ENCODE results near the gene MDK. TPM values are rescaled to one million over a fixed set of nuclear protein-coding genes. Genes with fewer than 3 reads are reported as not detected.
"Not testable (repeated sequence)": the region's sequence is repeated elsewhere in the genome, so short reads cannot be mapped to it uniquely, and the experiment has no call there.

Gene MDK
- total RNA-seq, 2 donors from 2014 or later: 2.6 to 3.7 TPM

GRCh38 chr11:46376258-46377050 is 5.0 kb upstream of the MDK start:
- DNase-seq: no peak
- peaks cover 9% of the 10 kb centered on the region for H3K36me3 Mint-ChIP-seq (ENCODE audit: low read depth)
- H3K27ac Mint-ChIP-seq: no peak overlapping the region
- H3K9me3 ChIP-seq (ENCODE audit: control insufficient read depth, low read length, poor library complexity, severe bottlenecking): no peaks in the 10 kb centered on the region
- no peak overlapping the region for H3K4me3 Mint-ChIP-seq
- ATAC-seq: no peak
- no peaks in the 10 kb centered on the region for H3K27me3 Mint-ChIP-seq
- peaks cover 7% of the 10 kb centered on the region for H3K4me1 Mint-ChIP-seq

- Mint-ChIP-seq H3K4me3 (no peak overlapping the region), H3K4me1 (peaks cover 11% of the 10 kb centered on the region), H3K36me3 (ENCODE audit: low read depth) (peaks cover 9% of the 10 kb centered on the region), H3K27me3 (no peaks in the 10 kb centered on the region), H3K27ac (no peak overlapping the region)
- ATAC-seq (no peak), DNase-seq (no peak)
- no peaks in the 10 kb centered on the region for H3K9me3 ChIP-seq (ENCODE audit: control insufficient read depth, low read length, poor library complexity, severe bottlenecking)
Observed at GRCh38 chr11:46377290-46377689, 4.2 kb upstream of the MDK start.

DNA sequence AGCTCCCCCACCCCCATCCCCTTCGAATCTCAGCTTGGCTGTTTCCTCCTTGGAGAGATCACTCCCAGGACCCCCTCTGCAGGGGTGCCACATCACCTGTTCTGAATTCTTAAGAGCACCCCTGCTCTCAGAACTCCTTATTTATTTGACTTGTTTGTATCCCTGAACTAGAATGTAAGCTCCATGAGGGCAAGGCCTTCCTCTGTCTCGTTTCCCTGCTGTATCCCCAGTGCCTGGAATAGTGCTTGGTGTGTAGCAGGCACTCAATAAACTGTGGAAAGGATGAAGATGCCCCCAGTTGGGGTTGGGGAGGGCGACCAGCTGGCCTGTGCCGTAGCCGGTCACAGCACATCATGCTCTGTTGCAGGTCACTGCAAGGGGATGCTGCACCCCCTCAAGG is 3.6 kb upstream of the MDK start:
- H3K36me3 Mint-ChIP-seq (ENCODE audit: low read depth): peaks cover 9% of the 10 kb centered on the region
- ATAC-seq: no peak
- no peak overlapping the region for H3K4me3 Mint-ChIP-seq
- no peaks in the 10 kb centered on the region for H3K9me3 ChIP-seq (ENCODE audit: control insufficient read depth, low read length, poor library complexity, severe bottlenecking)
- no peak for DNase-seq
- no peaks in the 10 kb centered on the region for H3K27me3 Mint-ChIP-seq
- peak overlapping the region; percentile 47 for H3K27ac Mint-ChIP-seq
- peaks cover 11% of the 10 kb centered on the region for H3K4me1 Mint-ChIP-seq

GRCh38 chr11:46378296-46378695 is 3.2 kb upstream of the MDK start:
- peaks cover 9% of the 10 kb centered on the region for H3K36me3 Mint-ChIP-seq (ENCODE audit: low read depth)
- H3K4me3 Mint-ChIP-seq: no peak overlapping the region

DNA sequence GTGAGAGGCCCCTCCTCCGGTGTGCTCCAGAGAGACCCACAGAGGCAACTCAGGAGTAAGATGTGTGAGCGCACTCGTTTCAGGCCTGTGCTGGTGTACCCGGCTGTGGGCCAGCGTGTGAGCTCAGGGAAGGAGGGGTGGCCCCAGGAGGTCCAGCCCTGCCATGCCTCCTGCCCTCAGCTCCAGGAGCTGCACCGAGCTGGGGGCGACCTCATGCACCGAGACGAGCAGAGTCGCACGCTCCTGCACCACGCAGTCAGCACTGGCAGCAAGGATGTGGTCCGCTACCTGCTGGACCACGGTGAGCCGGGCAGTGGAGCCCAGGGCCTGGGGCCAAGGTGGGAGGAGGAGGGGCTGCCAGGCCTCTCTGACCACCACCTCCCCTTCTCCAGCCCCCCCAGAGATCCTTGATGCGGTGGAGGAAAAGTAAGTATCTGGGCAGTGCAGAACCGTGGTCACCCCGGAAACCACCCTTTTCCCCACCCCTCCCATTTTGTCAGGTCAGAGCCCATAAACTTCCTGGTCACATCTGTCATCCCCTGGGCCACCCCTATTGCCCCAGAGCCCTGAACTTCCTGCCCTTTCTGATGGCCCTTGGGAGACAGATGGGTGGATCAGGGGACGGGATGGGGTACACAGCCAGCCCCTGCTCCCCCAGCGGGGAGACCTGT is 2.5 kb upstream of the MDK start:
- no peaks in the 10 kb centered on the region for H3K9me3 ChIP-seq (ENCODE audit: control insufficient read depth, low read length, poor library complexity, severe bottlenecking)
- Mint-ChIP-seq H3K27ac (peak overlapping the region; percentile 39), H3K36me3 (ENCODE audit: low read depth) (peaks cover 9% of the 10 kb centered on the region), H3K4me1 (peaks cover 14% of the 10 kb centered on the region), H3K4me3 (peak overlapping the region; percentile 77), H3K27me3 (no peaks in the 10 kb centered on the region)
- ATAC-seq (no peak), DNase-seq (no peak)

More at GRCh38 chr11:46378296-46378695, 3.2 kb upstream of the MDK start:
- no peaks in the 10 kb centered on the region for H3K27me3 Mint-ChIP-seq
- H3K4me1 Mint-ChIP-seq: peaks cover 11% of the 10 kb centered on the region
- DNase-seq (no peak), ATAC-seq (no peak)
- H3K27ac Mint-ChIP-seq: peak overlapping the region; percentile 47
- no peaks in the 10 kb centered on the region for H3K9me3 ChIP-seq (ENCODE audit: control insufficient read depth, low read length, poor library complexity, severe bottlenecking)

DNA sequence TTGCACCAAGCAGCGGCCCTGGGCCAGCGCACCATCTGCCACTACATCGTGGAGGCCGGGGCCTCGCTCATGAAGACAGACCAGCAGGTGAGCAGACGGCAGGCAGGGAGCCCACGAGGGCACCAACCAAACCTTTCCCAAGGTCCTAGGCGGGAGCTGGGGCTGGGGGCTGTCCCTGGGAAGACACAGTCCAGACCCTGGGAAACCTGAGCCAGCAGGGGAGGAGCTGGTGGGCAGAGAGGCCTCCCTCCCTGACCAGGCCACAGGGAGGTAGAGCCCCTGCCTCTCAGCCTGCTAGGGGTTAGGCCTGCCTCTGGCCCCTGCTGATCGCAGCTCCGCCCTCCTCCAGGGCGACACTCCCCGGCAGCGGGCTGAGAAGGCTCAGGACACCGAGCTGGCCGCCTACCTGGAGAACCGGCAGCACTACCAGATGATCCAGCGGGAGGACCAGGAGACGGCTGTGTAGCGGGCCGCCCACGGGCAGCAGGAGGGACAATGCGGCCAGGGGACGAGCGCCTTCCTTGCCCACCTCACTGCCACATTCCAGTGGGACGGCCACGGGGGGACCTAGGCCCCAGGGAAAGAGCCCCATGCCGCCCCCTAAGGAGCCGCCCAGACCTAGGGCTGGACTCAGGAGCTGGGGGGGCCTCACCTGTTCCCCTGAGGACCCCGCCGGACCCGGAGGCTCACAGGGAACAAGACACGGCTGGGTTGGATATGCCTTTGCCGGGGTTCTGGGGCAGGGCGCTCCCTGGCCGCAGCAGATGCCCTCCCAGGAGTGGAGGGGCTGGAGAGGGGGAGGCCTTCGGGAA is 1.8 kb upstream of the MDK start:
- H3K27ac Mint-ChIP-seq: peak overlapping the region; percentile 39

GRCh38 chr11:46380340-46381047 is 975 bp upstream of the MDK start:
- Mint-ChIP-seq H3K27ac (no peak overlapping the region), H3K4me3 (peak overlapping the region; percentile 88), H3K4me1 (peaks cover 15% of the 10 kb centered on the region), H3K36me3 (ENCODE audit: low read depth) (peaks cover 7% of the 10 kb centered on the region), H3K27me3 (peaks cover 10% of the 10 kb centered on the region)
- DNase-seq: peak in 2 of 3 donors; percentile 36 to 50
- no peaks in the 10 kb centered on the region for H3K9me3 ChIP-seq (ENCODE audit: control insufficient read depth, low read length, poor library complexity, severe bottlenecking)
- peak; percentile 55 for ATAC-seq

More for the DNA sequence above, 1.8 kb upstream of the MDK start:
- H3K36me3 Mint-ChIP-seq (ENCODE audit: low read depth); ATAC-seq; H3K9me3 ChIP-seq (ENCODE audit: control insufficient read depth, low read length, poor library complexity, severe bottlenecking); H3K27me3 Mint-ChIP-seq; DNase-seq: not testable (repeated sequence)
- peak overlapping the region; percentile 88 for H3K4me3 Mint-ChIP-seq
- H3K4me1 Mint-ChIP-seq: peaks cover 14% of the 10 kb centered on the region

DNA sequence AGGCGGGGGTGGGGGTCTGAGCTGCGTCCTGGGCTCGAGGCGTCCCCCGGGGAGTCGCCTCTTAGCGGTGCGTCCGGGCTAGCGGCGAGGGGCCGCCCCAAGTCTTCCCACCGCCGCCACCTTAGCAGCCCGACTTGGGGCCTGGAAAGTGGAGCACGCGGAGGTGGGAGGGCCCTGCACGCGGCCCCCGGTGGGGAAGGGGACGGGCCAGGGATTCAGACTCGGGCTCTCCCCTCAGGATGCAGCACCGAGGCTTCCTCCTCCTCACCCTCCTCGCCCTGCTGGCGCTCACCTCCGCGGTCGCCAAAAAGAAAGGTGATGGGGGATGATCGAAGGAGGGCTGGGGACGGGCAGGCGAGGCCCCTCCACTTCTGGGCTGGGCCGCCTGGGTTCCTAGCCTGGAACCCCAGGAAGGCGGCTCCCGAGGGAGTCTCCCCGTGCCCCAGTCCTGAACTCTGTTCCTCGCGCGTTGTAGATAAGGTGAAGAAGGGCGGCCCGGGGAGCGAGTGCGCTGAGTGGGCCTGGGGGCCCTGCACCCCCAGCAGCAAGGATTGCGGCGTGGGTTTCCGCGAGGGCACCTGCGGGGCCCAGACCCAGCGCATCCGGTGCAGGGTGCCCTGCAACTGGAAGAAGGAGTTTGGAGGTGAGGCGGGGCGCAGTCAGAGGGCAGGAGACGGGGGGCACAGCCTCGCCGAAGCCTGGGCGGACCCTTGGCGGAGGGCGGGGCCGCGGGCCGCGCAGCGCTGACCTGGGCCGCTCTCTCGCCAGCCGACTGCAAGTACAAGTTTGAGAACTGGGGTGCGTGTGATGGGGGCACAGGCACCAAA is 563 bp downstream of the MDK start:
- H3K36me3 Mint-ChIP-seq (ENCODE audit: low read depth): peaks cover 9% of the 10 kb centered on the region
- H3K4me1 Mint-ChIP-seq: peaks cover 18% of the 10 kb centered on the region
- H3K27me3 Mint-ChIP-seq: peaks cover 24% of the 10 kb centered on the region
- DNase-seq (no peak), ATAC-seq (peak; percentile 26)
- H3K27ac Mint-ChIP-seq: no peak overlapping the region
- peak overlapping the region; percentile 88 for H3K4me3 Mint-ChIP-seq
- no peaks in the 10 kb centered on the region for H3K9me3 ChIP-seq (ENCODE audit: control insufficient read depth, low read length, poor library complexity, severe bottlenecking)

GRCh38 chr11:46382646-46383403 is 1.4 kb downstream of the MDK start:
- DNase-seq: no peak
- peaks cover 32% of the 10 kb centered on the region for H3K27me3 Mint-ChIP-seq
- ATAC-seq: no peak
- H3K9me3 ChIP-seq (ENCODE audit: control insufficient read depth, low read length, poor library complexity, severe bottlenecking): no peaks in the 10 kb centered on the region
- peaks cover 3% of the 10 kb centered on the region for H3K36me3 Mint-ChIP-seq (ENCODE audit: low read depth)
- no peak overlapping the region for H3K27ac Mint-ChIP-seq
- H3K4me3 Mint-ChIP-seq: peak overlapping the region; percentile 47
- peaks cover 21% of the 10 kb centered on the region for H3K4me1 Mint-ChIP-seq

DNA sequence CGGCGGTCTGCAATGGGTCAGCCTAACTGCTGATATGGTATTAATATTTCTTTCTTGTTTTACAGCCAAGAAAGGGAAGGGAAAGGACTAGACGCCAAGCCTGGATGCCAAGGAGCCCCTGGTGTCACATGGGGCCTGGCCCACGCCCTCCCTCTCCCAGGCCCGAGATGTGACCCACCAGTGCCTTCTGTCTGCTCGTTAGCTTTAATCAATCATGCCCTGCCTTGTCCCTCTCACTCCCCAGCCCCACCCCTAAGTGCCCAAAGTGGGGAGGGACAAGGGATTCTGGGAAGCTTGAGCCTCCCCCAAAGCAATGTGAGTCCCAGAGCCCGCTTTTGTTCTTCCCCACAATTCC is 1.9 kb downstream of the MDK start:
- Mint-ChIP-seq H3K27ac (no peak overlapping the region), H3K4me3 (peak overlapping the region; percentile 72), H3K27me3 (peaks cover 38% of the 10 kb centered on the region), H3K36me3 (ENCODE audit: low read depth) (peaks cover 2% of the 10 kb centered on the region), H3K4me1 (peaks cover 26% of the 10 kb centered on the region)
- ATAC-seq: no peak
- no peaks in the 10 kb centered on the region for H3K9me3 ChIP-seq (ENCODE audit: control insufficient read depth, low read length, poor library complexity, severe bottlenecking)
- no peak for DNase-seq

- Mint-ChIP-seq H3K27me3 (peaks cover 41% of the 10 kb centered on the region), H3K36me3 (ENCODE audit: low read depth) (peaks cover 2% of the 10 kb centered on the region), H3K4me3 (peak overlapping the region; percentile 9), H3K4me1 (peaks cover 27% of the 10 kb centered on the region), H3K27ac (no peak overlapping the region)
- no peak for DNase-seq
- no peaks in the 10 kb centered on the region for H3K9me3 ChIP-seq (ENCODE audit: control insufficient read depth, low read length, poor library complexity, severe bottlenecking)
- ATAC-seq: no peak
Observed at GRCh38 chr11:46383974-46384701, 2.7 kb downstream of the MDK start.
